Astrocyte of the spinal cord (primary cell): ENCODE results near the gene PCLAF.
"Not testable (repeated sequence)": the region's sequence is repeated elsewhere in the genome, so short reads cannot be mapped to it uniquely, and the experiment has no call there.

Experiments used
- DNase-seq: peaks from one replicate; pipeline ENCODE4 v3.0.0; 2011; ENCODE audit warnings: low read depth, low spot score
- H3K4me3 ChIP-seq: 2 replicates; pipeline ENCODE4 v1.5.1; 2011; ENCODE audit warnings: low read depth, mild to moderate bottlenecking, low read length, moderate library complexity
- CTCF ChIP-seq: IDR thresholded peaks from 2 replicates; pipeline ENCODE4 v1.5.1; 2012; ENCODE audit warnings: low read depth, mild to moderate bottlenecking, low read length, inconsistent platforms
- in situ Hi-C: cut with HindIII; loops from 2 replicates; pipeline ENCODE4 v1.10.0; 2017; ENCODE audit warnings: low sequenced_read_pairs

The PCLAF gene

DNA sequence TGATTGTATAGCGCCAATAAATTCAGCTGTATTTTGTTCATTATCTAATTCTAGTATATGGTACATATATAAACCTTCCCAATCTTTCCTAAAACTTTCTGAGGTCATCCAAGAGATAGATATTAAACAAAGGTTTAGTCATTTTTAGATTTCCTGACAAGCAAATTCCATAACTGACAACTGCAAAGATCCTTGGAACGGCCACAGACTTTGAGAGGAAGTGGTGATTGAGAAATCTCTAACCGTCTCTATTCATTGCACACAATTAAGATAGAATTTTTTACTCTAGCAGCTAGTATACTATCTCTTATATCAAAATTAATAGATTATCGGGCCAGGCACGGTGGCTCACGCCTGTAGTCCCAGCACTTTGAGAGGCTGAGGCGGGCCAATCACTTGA is 30.0 kb downstream of the PCLAF start:
- no peak for TF ChIP-seq CTCF
- no peak overlapping the region for H3K4me3 ChIP-seq
- in situ Hi-C loops, result no loop called here
- no peak for DNase-seq

- no peak for TF ChIP-seq CTCF
- no peak for DNase-seq
- H3K4me3 ChIP-seq, result no peak overlapping the region
- in situ Hi-C loops, result no loop called here
These were observed 31.9 kb downstream of the PCLAF start for GRCh38 chr15:64349375-64349774.

GRCh38 chr15:64348455-64348854 is 32.8 kb downstream of the PCLAF start:
- no peak for TF ChIP-seq CTCF
- in situ Hi-C loops, result no loop called here
- DNase-seq, result peak; percentile 29
- H3K4me3 ChIP-seq, result no peak overlapping the region

DNA sequence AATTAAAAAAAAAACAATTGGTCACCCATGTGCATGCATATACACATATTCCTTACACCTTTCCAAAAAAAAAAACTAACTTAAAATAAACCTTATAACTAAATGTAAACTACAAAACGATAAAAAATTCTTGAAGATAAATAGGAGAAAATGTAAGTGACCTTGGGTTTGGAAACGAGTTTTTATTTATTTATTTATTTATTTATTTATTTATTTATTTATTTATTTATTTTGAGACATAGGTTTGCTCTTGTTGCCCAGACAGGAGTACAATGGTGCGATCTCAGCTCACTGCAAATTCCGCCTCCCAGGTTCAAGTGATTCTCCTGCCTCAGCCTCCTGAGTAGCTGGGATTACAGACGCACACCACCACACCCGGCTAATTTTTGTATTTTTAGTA is 35.0 kb downstream of the PCLAF start:
- H3K4me3 ChIP-seq, in situ Hi-C loops, DNase-seq: not testable (repeated sequence)

DNA sequence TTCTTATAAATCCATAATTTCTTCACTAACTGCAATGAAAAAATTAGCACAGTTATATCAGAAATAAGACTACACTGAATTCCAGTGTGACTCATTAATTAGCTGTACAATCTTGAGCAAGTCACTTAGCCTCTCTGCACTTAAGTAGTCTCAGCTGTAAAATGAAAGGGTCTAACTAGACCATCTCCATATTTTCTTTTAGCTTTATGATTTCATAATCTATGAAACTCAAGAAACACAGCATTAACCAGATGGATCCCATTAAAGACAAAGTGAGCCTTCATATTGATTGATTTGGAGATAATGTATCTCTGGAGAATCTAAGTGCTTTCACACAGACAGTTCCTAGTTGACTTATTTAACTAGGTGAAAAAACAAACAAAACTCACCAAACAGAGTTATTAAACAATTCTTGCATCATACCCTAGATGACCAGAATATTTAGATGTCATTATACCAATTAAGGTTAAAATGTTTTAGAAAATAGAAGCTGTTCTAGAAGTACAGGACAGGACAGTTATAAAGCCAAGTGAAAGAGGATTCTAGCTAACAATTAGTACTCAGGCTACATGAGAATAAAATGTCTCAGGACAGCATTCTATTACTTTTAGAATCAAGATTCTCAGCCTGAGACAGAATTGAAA is 36.5 kb downstream of the PCLAF start:
- TF ChIP-seq CTCF, result no peak
- peak; percentile 19 for DNase-seq
- H3K4me3 ChIP-seq, result no peak overlapping the region
- in situ Hi-C loops, result no loop called here

- DNase-seq, result peak; percentile 22
- H3K4me3 ChIP-seq, result no peak overlapping the region
- no peak for TF ChIP-seq CTCF
- in situ Hi-C loops, result no loop called here
These were observed 37.4 kb downstream of the PCLAF start for GRCh38 chr15:64343841-64344240.

DNA sequence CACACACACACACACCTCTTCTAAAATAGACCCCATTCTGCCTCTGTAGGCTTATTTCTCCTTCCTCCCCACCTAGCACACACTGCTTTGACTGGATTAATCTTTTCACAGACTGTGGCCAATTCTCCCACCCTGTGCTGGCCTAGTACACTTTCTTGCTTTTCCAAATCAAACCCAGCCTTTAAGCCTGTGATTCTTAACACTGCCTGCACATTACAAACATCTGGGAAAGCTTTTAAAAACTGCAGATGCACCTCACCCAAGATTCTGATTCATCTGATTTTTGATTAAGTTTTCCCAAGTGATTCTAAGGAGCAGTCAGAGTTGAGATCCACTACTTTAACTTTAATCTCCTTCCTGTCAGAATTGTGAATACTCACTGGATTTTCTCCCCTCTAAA is 38.0 kb downstream of the PCLAF start:
- no peak for DNase-seq
- in situ Hi-C loops, result no loop called here
- TF ChIP-seq CTCF, result no peak
- no peak overlapping the region for H3K4me3 ChIP-seq
